AG10803 (cell line): Measurements from ENCODE around the gene MPZL1.

ENCODE experiments used
- DNase-seq: peaks from one replicate; pipeline ENCODE4 v3.0.0; 2010; ENCODE audit warnings: low read depth
- H3K4me3 ChIP-seq: 2 replicates; pipeline ENCODE4 v1.5.1; 2011; ENCODE audit warnings: mild to moderate bottlenecking, low read length, control low read depth
- CTCF ChIP-seq: conservative IDR thresholded peaks from 2 replicates; pipeline ENCODE4 v1.5.1; 2011; ENCODE audit warnings: mild to moderate bottlenecking, low read length, control low read depth, inconsistent platforms

The MPZL1 gene

DNA sequence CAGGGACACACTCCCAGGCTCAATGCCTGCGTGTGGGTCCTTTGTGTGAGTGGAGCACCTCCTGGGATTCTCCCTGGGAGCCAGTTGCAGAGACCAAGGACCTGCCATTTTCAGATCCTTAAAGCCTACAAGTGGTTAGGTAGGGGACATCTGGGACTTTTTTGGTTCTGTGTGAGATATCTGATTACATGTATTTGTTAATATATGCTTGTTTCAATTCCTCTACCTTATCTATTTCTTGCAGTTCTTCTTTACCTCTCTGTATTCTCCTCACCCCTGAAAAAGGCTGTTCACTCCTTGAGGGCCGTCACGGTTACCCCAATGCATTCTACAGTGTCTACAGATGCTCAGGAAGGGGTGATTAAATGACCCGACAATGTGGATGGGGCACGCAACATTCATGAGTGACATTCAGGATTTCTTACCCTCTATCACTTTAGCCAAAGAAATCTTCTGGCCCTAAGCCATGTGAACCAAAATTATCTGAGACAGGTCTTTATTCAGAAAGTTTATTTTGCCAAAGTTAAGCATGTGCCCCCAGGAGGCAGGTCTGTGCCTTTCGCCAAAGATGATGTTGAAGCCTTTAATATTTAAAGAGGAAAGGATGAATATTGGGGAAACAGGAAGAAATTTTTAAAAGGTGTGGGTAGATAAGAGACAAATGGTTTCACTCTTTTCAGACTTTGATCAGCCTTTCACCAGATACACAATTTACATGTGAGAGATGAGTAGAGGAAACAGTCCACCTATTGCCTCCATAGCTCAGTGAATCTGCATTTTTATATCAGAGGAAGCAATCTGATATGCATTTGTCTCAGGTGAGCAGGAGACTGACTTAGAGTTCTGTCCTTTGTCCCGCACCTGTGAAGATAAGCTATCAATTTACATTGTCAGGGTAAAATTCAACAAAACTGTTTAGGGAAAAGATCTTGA is 44.6 kb upstream of the MPZL1 start:
- no peak for DNase-seq
- no peak for TF ChIP-seq CTCF
- no peak overlapping the region for H3K4me3 ChIP-seq

DNA sequence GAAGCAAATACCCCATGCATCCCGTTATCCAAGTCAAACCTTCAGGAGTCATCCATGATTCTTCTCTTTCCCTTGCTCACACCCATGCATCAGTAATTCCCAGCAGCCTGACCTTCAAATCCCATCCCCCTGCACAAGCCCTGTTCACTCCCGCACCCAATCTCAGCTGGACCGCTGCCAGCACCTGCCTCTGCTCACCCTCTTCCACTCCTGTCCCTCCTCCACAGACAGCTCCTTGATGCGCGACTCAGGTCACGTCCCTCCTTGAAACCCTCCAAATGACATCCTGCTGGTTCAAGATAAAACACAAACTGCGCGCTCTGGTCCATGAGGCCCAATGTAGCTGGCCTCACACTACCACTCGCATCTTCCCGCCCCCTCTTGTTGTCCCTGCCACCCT is 43.4 kb upstream of the MPZL1 start:
- DNase-seq: no peak

GRCh38 chr1:167678838-167679237 is 42.9 kb upstream of the MPZL1 start:
- no peak overlapping the region for H3K4me3 ChIP-seq
- DNase-seq: no peak
- no peak for TF ChIP-seq CTCF

More for the DNA sequence above, 43.4 kb upstream of the MPZL1 start:
- TF ChIP-seq CTCF: no peak
- H3K4me3 ChIP-seq: no peak overlapping the region

GRCh38 chr1:167679714-167680113 is 42.1 kb upstream of the MPZL1 start:
- TF ChIP-seq CTCF: no peak
- H3K4me3 ChIP-seq: no peak overlapping the region
- DNase-seq: no peak

DNA sequence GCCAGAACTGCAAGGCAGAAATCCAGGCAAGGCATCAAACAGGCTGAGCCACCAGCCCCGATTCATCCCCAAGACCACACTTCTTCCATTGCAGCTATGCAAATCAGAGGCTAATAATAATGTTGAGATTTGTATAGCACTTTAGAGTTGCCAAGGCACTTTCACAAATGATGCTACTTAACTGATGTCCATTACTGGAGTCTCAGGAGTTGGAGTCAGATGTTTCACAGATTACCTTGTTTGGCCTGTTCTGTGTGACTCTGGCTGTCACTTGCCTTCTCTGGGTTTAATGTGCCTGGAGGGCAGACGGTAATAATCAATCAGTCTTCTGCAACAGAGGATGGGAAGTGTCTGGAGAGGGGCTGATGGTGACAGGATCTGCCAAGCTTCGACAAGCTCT is 40.8 kb upstream of the MPZL1 start:
- no peak for TF ChIP-seq CTCF
- no peak for DNase-seq
- no peak overlapping the region for H3K4me3 ChIP-seq

GRCh38 chr1:167681451-167682098 is 40.2 kb upstream of the MPZL1 start:
- no peak overlapping the region for H3K4me3 ChIP-seq
- DNase-seq: no peak
- TF ChIP-seq CTCF: no peak

DNA sequence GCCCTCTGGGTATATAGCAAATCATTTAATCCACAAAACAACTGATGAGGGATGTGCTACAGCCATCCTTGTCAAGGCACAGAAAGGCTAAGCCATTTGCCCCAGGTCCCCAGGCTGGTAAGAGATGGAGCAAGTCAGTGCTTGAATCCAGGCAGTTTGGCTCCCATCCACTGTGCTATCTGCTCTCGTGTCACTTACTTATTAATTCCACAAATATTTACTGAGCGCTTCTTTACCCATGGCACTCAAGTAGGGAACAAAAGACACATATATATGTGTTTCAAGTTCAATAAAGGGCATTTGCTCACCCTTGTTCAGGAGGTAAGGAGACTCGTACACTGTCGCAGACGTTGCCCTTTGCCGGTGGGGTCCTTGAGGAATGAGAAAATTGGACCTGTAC is 38.6 kb upstream of the MPZL1 start:
- no peak for DNase-seq

More for the DNA sequence above, 38.6 kb upstream of the MPZL1 start:
- no peak for TF ChIP-seq CTCF
- H3K4me3 ChIP-seq: no peak overlapping the region
